ENCODE data around the gene ZNF397.

The ZNF397 gene

DNA sequence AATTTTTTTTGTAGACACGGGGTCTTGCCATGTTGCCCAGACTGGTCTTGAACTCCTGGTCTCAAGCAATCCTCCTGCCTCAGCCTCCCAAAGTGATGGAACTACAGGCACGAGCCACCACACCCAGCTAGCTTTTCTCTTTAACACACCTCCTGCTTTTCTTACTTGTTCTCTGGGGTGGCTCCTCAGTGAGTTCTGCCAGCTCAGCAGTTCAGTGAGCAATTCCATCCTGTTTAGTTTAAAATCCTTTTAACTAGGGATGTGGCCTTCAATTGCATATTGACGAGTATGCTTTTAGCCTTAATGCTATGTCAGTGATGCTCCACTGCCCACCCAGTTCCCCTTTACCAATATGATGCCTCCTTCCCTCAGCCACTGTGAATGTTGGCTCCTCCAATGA, 16.1 kb downstream of the ZNF397 start:
- Mint-ChIP-seq H3K9me3 (peaks cover 70% of the 10 kb centered on the region), H3K4me3 (no peak overlapping the region), H3K27ac (no peak overlapping the region), H3K27me3 (no peaks in the 10 kb centered on the region), H3K36me3 (ENCODE audit: low read depth) (peaks cover 75% of the 10 kb centered on the region), H3K4me1 (ENCODE audit: low read depth) (no peaks in the 10 kb centered on the region)
- intact Hi-C loops (cut with micrococcal nuclease): no loop called here

DNA sequence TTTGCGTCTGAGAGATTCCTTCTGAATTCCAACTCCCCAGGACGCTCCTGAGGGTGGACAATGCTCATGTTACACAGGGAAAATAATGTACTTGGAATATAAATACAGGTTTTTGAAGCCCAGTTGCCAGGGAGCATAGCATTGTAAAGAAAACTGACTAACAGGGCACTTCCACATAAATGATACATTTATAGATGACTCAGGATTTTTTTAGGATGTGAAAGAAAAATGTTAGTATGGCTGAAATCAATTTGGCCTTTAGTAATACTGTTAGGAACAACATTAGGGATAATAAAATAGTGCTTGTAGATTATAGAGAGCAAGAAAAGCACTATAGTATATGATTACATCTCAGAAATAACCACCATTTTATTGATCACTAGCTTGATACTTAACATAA, 23.6 kb downstream of the ZNF397 start:
- Mint-ChIP-seq H3K4me3 (no peak overlapping the region), H3K9me3 (peaks cover 30% of the 10 kb centered on the region), H3K27ac (no peak overlapping the region), H3K27me3 (peaks cover 4% of the 10 kb centered on the region), H3K4me1 (ENCODE audit: low read depth) (peaks cover 24% of the 10 kb centered on the region), H3K36me3 (ENCODE audit: low read depth) (peaks cover 49% of the 10 kb centered on the region)
- intact Hi-C loops (cut with micrococcal nuclease): no loop called here

DNA sequence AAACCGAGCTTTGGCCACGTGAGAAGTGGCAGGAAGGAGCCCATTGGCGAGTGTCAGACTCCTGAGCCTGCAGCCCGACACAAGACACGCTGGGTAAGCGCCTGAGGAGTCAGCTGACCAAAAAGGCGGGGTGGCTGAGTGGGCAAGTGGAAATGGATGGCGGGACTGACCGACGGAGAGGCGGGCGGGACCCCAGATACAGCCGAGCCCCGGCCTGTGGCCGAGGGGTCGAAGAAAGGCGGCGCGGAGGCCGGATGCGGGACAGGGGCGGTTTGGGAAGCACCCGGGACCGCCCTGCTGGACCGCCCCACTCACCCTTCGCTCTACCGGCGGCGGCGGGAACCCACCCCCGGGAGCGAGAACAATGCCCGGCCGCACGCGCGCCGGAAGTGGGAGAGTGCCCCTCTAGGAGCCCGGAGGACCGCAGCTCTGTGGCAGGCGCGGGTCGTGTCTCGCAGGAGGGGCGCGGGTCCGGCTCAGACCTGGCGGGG, 26.4 kb downstream of the ZNF397 start:
- peaks cover 35% of the 10 kb centered on the region for H3K36me3 Mint-ChIP-seq (ENCODE audit: low read depth)
- H3K27ac Mint-ChIP-seq: peak overlapping the region; percentile 89
- intact Hi-C loops (cut with micrococcal nuclease): no loop called here
- H3K4me3 Mint-ChIP-seq: peak overlapping the region; percentile 88
- H3K27me3 Mint-ChIP-seq: peaks cover 4% of the 10 kb centered on the region
- peaks cover 24% of the 10 kb centered on the region for H3K4me1 Mint-ChIP-seq (ENCODE audit: low read depth)
- H3K9me3 Mint-ChIP-seq: peaks cover 30% of the 10 kb centered on the region

DNA sequence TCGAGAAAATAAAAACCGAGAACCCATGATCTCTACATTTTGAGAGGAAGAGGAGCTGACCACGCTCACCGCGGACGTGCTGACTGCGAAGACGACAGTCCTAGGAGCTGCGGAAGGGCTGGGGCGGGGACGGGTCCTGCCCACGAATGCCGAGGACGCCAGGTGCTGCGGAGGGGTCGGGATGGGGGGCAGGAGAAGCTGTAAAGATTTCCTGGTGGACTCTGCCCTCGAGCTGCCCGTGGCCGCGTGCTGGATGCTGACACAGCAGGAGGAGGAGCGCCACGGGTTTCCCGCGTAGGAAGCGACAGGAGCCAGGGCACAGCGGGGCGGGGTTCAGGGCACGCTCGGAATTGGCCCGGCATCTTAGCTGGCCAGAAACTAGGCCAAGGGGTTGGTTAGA, 27.0 kb downstream of the ZNF397 start:
- Mint-ChIP-seq H3K9me3 (peaks cover 34% of the 10 kb centered on the region), H3K27me3 (peaks cover 4% of the 10 kb centered on the region), H3K27ac (peak overlapping the region; percentile 89), H3K36me3 (ENCODE audit: low read depth) (peaks cover 30% of the 10 kb centered on the region), H3K4me3 (peak overlapping the region; percentile 14), H3K4me1 (ENCODE audit: low read depth) (peaks cover 24% of the 10 kb centered on the region)
- intact Hi-C loops (cut with micrococcal nuclease): no loop called here

DNA sequence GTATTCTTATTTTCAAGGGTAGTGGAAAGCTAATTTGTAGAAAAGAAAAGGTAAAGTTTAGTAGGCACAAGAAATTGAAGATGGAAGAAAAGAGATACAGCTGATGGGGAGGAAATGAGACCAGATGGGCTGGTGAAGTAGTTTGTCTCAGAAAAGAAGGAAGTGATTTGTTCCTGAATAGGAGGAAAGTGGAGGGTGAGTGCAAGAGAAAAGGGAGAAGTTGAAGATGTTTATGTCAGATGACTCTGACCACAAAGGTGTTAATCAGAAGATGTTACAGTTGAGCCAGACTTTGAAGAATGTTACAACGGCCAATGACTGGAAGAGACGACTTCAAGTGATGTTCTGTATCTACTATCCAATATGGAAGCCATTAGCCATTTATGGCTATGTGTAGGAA, 28.0 kb downstream of the ZNF397 start:
- Mint-ChIP-seq H3K36me3 (ENCODE audit: low read depth) (peaks cover 20% of the 10 kb centered on the region), H3K27me3 (peaks cover 4% of the 10 kb centered on the region), H3K4me3 (no peak overlapping the region), H3K9me3 (peaks cover 41% of the 10 kb centered on the region), H3K27ac (no peak overlapping the region), H3K4me1 (ENCODE audit: low read depth) (peaks cover 24% of the 10 kb centered on the region)
- intact Hi-C loops (cut with micrococcal nuclease): no loop called here

DNA sequence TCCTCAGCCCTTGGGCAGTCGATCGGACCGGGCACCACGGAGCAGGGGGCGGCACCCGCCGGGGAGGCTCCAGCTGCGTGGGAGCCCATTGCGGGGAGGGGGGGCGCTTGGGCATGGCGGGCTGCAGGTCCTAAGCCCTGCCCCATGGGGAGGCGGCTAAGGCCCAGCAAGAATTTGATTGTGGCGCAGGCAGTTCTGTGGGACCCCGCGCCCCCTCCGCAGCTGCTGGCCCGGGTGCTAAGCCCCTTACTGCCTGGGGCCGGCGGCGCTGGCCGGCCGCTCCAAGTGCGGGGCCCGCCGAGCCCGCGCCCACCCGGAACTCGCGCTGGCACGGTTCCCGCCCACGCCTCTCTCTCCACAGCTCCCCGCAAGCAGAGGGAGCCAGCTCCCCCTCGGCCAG, 30.8 kb downstream of the ZNF397 start:
- H3K4me1 Mint-ChIP-seq (ENCODE audit: low read depth): peaks cover 19% of the 10 kb centered on the region
- intact Hi-C loops (cut with micrococcal nuclease): no loop called here
- peaks cover 2% of the 10 kb centered on the region for H3K27me3 Mint-ChIP-seq
- H3K36me3 Mint-ChIP-seq (ENCODE audit: low read depth): peaks cover 17% of the 10 kb centered on the region
- peaks cover 46% of the 10 kb centered on the region for H3K9me3 Mint-ChIP-seq
- H3K4me3 Mint-ChIP-seq: no peak overlapping the region
- no peak overlapping the region for H3K27ac Mint-ChIP-seq

DNA sequence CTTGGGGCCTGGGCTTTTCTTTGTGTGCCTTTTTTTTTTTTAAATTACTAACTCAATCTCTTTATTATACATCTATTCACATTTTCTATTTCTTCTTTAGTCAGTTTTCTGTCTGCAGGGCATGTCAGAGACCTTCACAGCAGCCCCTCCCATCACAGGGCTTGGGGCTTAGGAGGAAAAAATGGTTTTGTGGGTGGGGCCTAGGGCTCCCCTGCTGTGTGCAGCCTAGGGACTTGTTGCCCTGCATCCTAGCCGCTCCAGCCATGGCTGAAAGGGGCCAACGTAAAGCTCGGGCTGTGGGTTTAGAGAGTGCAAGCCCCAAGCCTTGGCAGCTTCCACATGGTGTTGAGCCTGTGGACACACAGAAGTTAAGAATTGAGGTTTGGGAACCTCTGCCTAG, 35.4 kb downstream of the ZNF397 start:
- no peak overlapping the region for H3K4me3 Mint-ChIP-seq
- no peaks in the 10 kb centered on the region for H3K27me3 Mint-ChIP-seq
- H3K9me3 Mint-ChIP-seq: peaks cover 58% of the 10 kb centered on the region
- intact Hi-C loops (cut with micrococcal nuclease): no loop called here
- H3K36me3 Mint-ChIP-seq (ENCODE audit: low read depth): no peaks in the 10 kb centered on the region
- no peaks in the 10 kb centered on the region for H3K4me1 Mint-ChIP-seq (ENCODE audit: low read depth)
- H3K27ac Mint-ChIP-seq: no peak overlapping the region

DNA sequence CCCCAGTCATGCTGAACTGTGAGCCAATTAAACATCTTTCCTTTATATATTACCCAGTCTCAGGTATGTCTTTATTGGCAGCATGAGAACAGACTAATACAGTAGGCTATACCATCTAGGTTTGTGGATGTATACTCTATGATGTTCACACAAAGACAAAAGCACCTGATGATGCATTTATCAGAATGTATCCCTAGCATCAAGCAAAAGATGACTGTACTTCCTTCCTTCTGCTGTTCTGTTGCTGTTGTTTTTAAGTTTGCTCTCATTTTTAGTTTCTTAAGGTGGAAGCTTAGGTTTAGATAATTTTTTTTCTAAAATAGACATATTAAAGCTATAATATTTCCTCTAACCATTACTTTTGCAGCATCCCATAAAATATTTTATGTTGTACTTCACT, 36.8 kb downstream of the ZNF397 start:
- Mint-ChIP-seq H3K9me3 (peaks cover 59% of the 10 kb centered on the region), H3K4me1 (ENCODE audit: low read depth) (no peaks in the 10 kb centered on the region), H3K27me3 (no peaks in the 10 kb centered on the region), H3K4me3 (no peak overlapping the region), H3K27ac (no peak overlapping the region), H3K36me3 (ENCODE audit: low read depth) (no peaks in the 10 kb centered on the region)
- intact Hi-C loops (cut with micrococcal nuclease): no loop called here

DNA sequence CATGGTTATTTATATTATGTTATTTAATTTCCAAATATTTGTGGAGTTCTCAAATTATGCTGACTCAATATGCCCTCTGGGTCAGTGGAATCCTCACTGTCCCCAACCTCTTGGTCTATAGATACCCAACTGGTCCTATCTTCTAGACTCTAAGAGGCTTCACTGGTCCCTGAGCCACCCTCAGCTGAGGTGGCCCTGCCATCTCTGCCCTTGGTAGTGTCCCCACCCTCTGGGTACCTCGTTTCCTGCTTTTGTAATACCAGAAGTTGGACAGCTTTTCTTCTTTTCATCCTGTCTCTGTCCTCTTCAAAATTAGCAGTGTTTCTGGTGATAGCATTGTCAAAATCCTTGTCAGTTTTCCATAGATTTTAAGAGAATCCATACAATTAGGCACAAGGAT, 37.3 kb downstream of the ZNF397 start:
- Mint-ChIP-seq H3K27me3 (no peaks in the 10 kb centered on the region), H3K4me3 (no peak overlapping the region), H3K36me3 (ENCODE audit: low read depth) (peaks cover 2% of the 10 kb centered on the region), H3K27ac (no peak overlapping the region), H3K9me3 (peaks cover 59% of the 10 kb centered on the region), H3K4me1 (ENCODE audit: low read depth) (no peaks in the 10 kb centered on the region)
- intact Hi-C loops (cut with micrococcal nuclease): no loop called here

DNA sequence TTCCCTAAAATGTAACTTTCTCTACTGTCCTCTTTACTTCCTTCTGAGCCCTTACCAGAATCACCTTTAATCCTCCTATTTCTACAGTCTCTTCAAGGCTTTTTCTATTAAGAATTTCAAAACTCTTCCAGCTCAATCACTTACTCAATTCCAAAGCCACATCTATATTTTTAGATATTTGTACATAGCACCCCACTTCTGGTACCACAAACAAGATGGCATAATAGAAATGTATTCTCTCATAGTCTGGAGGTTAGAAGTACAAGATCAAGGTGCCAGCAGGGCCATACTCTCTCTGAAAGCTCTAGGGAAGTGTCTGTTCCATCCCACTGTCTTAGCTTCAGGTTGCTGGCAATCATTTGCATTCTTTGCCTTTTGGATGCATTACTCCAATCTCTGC, 38.1 kb downstream of the ZNF397 start:
- Mint-ChIP-seq H3K27me3 (no peaks in the 10 kb centered on the region), H3K36me3 (ENCODE audit: low read depth) (peaks cover 11% of the 10 kb centered on the region), H3K27ac (no peak overlapping the region), H3K9me3 (peaks cover 60% of the 10 kb centered on the region), H3K4me1 (ENCODE audit: low read depth) (no peaks in the 10 kb centered on the region), H3K4me3 (no peak overlapping the region)
- intact Hi-C loops (cut with micrococcal nuclease): no loop called here

DNA sequence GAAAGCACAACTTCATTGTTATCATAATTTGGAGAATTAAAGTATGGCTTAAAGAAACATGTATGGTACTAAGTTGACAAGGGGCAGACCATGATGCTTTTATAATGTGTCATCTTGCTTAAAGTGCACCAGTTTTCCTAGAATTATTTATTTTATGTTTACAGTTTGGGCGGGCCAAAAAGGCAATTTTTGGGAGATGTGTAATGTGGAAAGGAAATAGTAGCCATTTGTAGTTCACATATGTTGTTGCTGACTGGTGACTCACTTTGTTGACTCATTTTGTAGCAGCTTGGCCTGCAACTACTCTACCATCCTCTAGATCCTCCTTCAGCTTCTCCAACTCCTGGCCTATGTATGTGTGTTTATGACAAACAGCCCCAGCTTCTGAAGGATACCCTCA, 41.5 kb downstream of the ZNF397 start:
- Mint-ChIP-seq H3K4me3 (no peak overlapping the region), H3K4me1 (ENCODE audit: low read depth) (no peaks in the 10 kb centered on the region), H3K27me3 (no peaks in the 10 kb centered on the region), H3K27ac (no peak overlapping the region), H3K36me3 (ENCODE audit: low read depth) (peaks cover 27% of the 10 kb centered on the region), H3K9me3 (peaks cover 51% of the 10 kb centered on the region)
- intact Hi-C loops (cut with micrococcal nuclease): no loop called here

DNA sequence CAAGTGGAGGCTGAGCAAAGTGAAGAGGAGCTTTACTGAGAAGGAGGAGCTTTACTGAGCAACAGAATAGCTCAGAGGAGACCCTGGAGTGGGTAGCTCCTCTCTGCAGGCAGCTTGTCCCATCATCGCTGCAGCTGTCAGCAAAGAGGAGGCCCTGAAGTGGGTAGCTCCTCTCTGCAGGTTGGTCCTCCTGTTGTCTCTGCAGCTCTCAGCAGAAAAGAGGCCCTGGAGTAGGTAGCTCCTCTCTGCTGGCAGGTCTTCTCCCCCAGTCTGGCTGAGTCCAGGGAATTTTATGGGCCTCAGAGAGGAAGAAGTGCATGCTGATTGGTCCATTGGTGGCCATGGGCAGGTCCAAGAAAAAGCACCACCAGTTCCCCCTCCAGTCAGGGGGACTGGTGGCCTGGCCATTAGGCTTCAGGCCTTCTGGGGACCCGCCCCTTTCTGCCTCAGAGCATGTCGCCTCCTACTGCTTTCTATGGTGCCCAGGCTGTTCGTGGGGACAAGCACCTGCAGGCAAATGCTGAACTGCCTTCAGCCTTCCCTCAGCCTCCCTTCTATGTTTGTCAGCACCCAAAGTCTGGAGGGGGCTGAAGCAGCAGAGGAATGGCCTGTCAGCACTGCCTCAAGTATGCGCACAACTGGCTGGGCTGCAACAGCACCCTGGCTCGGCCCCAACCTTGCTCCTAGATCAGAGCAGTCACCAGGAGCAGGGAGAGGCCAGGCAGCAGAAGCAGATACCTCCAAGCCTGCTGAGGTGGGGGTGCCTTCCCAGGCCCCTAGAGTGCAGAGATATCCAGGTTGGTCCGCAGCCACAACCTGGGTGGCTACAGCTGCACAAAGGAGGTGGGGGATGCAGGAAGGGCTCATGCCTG, 43.3 kb downstream of the ZNF397 start:
- H3K4me1 Mint-ChIP-seq (ENCODE audit: low read depth): peaks cover 2% of the 10 kb centered on the region
- H3K27ac Mint-ChIP-seq: no peak overlapping the region
- H3K4me3 Mint-ChIP-seq: no peak overlapping the region
- H3K36me3 Mint-ChIP-seq (ENCODE audit: low read depth): peaks cover 27% of the 10 kb centered on the region
- H3K9me3 Mint-ChIP-seq: peaks cover 41% of the 10 kb centered on the region
- no peaks in the 10 kb centered on the region for H3K27me3 Mint-ChIP-seq
- intact Hi-C loops (cut with micrococcal nuclease): no loop called here

DNA sequence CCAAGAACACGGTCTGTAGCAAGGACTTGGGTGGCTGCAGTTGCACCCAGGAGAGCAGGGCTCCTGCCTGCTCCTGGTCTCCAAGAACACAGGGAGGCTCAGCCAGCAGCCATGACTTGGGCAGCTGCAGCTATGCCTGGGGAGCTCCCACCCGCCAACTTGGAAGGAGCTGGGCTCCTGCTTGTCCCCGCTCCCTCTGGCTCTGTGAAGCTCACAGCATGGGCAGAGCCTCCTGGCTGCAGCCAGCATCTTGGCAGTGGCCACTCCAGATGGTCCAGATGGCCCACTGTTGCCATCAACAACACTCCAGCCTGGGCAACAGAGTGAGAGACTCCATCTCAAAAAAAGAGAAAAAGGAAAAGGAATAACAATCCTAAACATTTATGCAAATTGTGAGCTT, 44.0 kb downstream of the ZNF397 start:
- Mint-ChIP-seq H3K27me3 (no peaks in the 10 kb centered on the region), H3K27ac (no peak overlapping the region), H3K4me3 (no peak overlapping the region), H3K4me1 (ENCODE audit: low read depth) (peaks cover 6% of the 10 kb centered on the region), H3K36me3 (ENCODE audit: low read depth) (peaks cover 31% of the 10 kb centered on the region), H3K9me3 (peaks cover 36% of the 10 kb centered on the region)
- intact Hi-C loops (cut with micrococcal nuclease): no loop called here

DNA sequence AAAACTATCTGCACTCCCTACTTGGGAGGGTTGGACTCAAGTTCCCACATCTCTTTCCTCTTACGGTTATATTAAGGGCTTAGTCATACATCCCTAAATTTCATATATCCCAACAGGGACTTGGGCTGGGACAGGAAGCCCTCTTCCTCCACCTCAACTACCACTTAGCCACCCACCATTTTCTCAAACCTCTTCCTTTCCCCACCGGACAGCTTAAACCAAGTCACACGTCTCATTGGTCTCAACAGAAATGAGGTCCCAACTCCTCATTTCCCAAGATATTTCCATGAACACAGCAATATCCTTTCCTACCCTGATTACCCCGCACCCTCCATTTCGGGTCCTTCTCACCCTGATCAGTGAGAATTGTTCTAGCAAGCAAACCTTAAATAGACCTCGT, 48.5 kb downstream of the ZNF397 start:
- H3K4me1 Mint-ChIP-seq (ENCODE audit: low read depth): peaks cover 26% of the 10 kb centered on the region
- H3K27me3 Mint-ChIP-seq: no peaks in the 10 kb centered on the region
- peak overlapping the region; percentile 96 for H3K4me3 Mint-ChIP-seq
- peak overlapping the region; percentile 90 for H3K27ac Mint-ChIP-seq
- intact Hi-C loops (cut with micrococcal nuclease): no loop called here
- peaks cover 54% of the 10 kb centered on the region for H3K36me3 Mint-ChIP-seq (ENCODE audit: low read depth)
- peaks cover 11% of the 10 kb centered on the region for H3K9me3 Mint-ChIP-seq

DNA sequence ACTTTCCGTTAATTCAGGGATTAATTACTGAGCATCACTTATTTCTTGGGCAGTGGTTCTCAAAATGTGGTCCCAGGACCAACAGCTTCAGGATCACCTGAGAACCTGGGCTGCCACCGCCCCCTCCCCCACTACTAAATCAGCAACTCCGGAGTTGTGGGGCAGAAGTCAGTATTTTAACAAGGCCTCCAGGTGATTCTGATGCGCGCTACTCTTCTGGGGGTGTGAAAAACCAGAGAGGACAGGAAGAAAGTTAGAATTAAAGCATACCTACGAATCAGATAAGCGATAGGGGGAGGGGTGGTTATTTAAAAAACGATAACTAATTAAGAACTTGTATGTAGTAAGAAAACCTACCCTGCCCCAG, 48.9 kb downstream of the ZNF397 start:
- Mint-ChIP-seq H3K27me3 (no peaks in the 10 kb centered on the region), H3K4me1 (ENCODE audit: low read depth) (peaks cover 26% of the 10 kb centered on the region), H3K36me3 (ENCODE audit: low read depth) (peaks cover 54% of the 10 kb centered on the region)

More for the DNA sequence above, 48.9 kb downstream of the ZNF397 start:
- intact Hi-C loops (cut with micrococcal nuclease): loop anchor here (1.0 kb wide), 3 partner anchors 49 to 87 kb away; partner anchors contain the start of gene ZNF24
- Mint-ChIP-seq H3K4me3 (peak overlapping the region; percentile 96), H3K27ac (peak overlapping the region; percentile 90), H3K9me3 (peaks cover 10% of the 10 kb centered on the region)

Data from dendritic cell treated with granulocyte-macrophage colony-stimulating factor and Interleukin-4, amounts not matched to agents 40 ng/mL and 50 ng/mL, for 4 days (primary cell).